ENCODE data around the gene ARRB1.

The ARRB1 gene

DNA sequence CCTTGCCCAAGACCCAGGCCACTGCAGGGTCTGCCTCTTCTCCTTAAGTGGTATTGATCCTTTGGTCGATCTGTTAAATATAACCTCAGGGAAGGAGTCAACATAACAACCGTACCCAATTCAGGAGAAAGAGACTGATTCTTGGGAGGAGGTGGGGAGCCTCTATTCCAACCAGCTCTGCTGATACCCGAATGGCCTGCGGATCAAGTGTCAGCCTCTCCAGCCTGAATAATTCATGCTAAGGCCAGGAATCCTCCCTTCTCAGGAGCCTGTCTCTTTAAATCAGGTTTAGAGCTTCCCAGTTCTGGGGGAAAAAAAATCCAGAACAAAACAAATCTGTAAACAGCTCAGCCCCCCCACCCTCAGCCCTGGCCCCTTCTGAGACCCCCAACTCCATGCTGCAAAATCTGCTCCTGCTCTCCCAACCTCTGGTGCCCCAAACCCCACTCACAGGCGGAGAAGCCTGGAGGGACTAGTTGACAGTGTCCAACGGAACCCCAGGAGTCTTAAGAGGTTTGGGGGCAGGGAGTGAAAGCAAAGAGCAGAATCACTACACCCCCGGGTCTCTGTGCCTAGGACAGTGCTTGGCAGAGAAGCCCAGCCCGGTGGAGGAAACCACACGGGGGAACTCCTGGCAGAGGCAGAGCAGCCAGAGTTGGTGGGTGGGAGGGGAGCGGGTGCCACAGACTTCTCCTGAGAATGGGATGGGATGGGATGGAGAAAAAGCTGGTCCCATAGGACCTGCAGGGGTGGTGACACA, 111.8 kb downstream of the ARRB1 start:
- FAIRE-seq (no peak), DNase-seq (ENCODE audit: insufficient read length, low spot score) (no peak)

DNA sequence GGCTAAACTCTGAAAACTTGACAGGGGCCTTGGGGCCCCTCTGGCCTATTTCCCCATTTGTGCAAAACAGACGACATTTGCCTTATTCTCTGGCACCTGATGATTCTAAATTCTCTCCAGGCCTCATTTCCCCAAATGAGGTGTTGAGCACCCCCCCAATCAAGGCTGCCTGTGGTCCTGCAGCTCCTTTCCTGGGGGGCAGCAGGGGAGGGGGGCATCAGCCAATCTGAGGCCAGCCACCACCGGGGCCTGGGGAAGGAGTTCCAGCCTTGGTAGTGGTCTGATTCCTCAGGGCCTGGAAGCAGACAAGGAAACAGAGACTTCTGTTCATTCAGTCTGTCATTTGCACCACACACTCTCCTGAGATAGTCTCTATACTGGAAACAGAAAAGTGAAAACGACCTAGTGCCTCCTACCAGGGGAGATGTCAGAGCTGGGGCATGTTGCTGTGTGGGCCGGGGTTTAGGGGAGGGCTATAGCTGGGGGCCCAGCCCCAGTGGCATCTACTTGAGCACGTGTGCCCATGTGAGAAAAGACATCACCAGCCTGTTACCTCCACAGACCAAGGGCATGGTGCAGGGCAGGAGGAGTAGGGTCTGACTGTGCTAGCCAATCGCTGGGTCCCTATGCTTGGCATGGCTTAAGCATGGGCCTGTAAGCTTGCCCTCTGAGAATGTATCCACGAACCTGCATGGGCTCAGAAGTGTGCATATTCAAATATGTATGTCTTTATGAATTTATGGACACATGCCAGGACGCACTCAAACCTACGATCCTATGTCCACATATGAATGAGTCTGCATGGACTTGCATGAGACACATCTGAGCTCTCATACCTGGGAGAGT, 112.6 kb downstream of the ARRB1 start:
- no peak for DNase-seq (ENCODE audit: insufficient read length, low spot score)
- no peak for FAIRE-seq

DNA sequence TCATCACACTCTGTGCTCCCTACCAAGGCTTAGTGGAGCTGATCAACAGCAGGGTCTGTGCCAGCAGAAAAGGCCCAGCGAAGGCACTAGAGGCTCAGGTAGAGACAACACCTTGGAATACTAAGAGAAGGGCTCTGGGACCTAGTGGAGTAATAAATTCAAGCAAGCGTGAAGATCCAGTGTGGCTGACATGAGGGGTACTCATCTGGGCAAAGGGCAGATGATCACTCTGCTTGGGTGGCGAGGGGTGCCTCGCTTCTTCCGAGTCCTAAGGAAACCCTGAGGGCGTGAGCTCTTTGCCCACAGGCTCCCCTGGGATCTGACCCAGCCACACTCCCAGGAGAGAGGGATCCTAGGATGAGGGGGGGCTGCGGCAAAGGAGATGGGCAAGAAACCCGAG, 114.4 kb downstream of the ARRB1 start:
- FAIRE-seq = no peak

DNA sequence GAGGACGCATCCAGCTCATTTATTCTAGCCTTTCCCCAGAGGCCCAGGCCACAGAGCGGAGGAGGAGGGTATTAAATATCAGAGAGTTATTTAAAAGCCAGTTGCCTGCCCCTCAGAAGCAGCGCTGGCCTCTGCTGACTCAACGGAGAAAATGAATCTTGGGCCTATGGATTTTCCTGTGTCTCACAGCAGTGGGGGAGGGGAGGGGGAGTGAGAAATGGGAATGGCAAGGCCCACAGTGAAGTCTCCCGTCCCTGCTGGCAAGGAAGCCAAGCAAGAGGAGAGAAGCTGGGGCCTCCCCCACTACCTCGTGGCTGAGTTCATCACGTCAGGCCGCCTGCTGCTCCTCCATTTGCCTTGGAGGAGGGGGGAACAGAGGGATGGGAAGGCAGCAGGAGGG, 115.4 kb downstream of the ARRB1 start:
- no peak for DNase-seq (ENCODE audit: insufficient read length, low spot score)
- FAIRE-seq = no peak

More for the DNA sequence above, 114.4 kb downstream of the ARRB1 start:
- no peak for DNase-seq (ENCODE audit: insufficient read length, low spot score)

DNA sequence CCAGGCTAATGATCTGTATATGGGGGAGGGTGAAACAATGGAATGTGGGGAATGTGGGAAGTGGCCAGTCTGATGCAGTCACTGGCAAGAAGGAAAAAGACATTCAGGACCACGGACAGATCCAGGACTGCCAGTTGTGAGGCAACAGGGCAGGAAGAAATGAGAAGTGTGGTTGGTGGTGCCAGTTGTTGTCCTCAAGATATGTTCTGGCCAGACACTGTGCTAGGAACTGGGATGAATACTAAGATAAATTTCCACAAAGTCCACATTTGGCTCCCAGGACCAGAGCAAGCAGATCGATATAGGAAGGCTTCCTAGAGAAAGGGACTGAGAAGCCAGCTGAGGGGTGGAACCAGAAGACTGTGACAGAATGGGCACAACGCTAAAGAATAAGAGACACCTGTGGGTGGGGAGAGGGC, 117.7 kb downstream of the ARRB1 start:
- peak; percentile 45 for FAIRE-seq
- no peak for DNase-seq (ENCODE audit: insufficient read length, low spot score)

DNA sequence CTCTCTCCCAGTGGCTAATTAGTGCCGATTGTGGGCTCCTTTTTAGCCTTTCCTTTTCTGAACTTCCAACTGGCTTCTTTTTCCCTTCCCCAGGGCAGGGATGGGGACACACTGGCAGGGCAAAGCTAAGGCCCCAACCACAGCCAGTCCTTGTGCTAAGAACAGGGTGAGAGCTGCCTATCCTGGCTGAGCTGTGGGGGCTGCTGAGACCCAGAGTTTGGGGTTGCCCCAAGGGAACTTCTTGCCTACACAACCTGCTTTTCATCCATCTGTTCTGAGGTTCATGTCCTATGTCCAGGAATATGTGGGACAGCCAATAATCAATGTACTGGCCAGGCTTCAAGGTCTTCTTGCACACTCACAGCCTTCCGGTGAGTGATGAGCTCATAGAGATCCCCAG, 120.8 kb downstream of the ARRB1 start:
- FAIRE-seq = no peak
- no peak for DNase-seq (ENCODE audit: insufficient read length, low spot score)

DNA sequence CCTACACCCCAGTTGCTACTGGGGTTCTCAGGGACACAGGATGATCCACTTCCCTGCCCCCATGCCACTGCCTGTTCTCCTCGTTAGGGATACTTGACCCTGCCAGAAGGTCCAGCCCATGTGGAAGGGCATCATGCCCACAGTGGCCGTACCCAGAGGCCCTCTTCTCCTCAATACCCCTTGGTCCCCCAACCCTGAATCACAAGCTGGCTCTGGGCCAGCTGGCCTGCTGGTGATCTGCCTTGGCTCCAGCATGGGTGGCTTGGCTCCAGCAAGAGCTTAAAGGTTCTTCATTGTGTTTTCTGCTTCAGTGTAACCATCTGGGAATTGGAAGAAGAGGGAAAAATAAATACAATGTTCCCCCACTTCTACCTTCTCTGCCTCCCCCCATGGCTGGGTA, 122.0 kb downstream of the ARRB1 start:
- FAIRE-seq = no peak
- no peak for DNase-seq (ENCODE audit: insufficient read length, low spot score)

DNA sequence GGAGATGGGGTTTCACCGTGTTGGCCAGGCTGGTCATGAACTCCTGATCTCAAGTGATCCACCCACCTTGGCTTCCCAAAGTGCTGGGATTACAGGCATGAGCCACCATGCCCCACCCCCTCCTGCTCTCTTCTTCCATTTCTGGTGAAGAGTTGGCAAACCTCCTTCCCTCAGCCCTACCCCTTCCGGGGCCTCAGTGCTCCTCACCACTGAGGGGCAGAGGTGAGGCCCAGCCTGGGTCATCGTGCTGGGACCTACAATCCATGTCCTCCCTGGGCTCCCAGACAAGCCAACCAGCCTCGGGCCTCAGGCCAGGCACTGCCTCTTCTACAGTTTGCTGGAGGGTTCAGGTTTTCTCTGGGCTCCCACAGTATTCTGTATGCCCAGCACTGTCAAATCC, 125.7 kb downstream of the ARRB1 start:
- DNase-seq (ENCODE audit: insufficient read length, low spot score) (no peak), FAIRE-seq (no peak)

DNA sequence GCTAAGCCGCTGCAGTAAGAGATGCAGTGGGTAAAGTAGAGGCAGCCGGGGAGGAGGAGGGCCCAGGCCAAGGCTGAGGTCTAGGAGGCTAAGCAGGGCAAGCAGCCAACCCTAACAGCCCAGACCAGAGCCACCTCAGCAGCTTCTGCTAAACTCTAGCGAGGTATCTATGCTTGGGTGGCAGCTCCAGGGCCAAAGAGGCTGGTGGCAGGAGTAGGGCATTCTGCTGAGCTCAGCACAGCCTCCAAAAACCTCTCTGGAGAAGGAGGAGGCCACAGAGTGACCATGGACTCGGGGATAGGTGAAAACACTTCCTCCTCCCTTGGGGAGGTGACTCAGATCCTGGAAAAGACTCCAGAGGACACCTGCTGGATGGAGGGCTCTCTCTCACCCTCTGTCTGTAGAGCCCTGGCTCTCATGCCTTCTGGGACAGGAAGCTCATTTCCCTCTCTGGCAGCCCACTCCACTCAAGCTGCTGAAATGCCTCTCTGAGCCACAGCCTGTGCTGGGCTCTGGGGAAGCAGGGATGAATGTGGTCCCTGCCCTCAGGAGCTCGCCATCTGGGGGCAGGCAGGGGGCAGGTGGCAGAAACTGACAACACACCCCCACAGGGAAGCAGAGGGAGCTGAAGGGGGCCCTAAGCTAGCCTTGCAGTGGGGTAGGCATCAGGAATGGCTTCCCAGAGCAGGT, 127.4 kb downstream of the ARRB1 start:
- DNase-seq (ENCODE audit: insufficient read length, low spot score) = no peak
- no peak for FAIRE-seq

DNA sequence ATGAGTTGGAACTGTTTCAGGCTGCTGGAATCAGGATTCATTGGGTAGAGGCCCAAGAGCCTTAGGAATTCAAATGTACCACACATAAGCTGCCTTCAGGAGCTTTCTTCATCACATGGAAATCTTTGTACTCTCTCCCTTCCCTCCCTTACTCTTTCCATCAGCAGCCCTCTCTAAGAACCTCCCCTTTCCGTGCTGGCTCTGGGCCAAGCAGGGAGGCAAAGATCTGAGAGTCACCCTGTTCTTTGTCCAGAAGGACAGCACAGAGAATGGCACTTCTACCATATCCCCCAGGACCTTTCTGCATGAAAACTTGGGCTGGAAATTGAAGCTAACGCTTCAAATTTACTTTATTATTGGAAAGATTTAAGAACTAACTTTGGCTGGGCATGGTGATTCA, 131.6 kb downstream of the ARRB1 start:
- DNase-seq (ENCODE audit: insufficient read length, low spot score) (no peak), FAIRE-seq (no peak)

DNA sequence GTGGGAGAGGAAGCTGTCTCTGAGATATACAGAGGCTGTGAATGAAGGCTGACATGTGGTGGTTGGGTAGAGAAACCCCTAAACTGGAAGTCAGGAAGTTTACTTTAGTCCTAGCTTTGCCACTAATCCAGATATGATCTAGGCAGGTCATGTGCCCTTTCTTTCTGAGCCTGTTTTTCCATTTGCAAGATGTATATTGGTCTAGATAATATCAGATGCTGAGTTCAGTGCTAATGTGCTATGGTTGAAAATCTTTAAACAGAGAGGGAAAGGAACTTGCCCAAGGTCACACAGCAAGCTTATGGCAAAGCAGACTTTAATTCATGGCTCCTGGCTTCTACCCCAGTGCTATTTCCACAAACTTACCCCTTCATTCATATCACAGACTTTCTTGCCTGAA, 136.6 kb downstream of the ARRB1 start:
- DNase-seq (ENCODE audit: insufficient read length, low spot score) (no peak), FAIRE-seq (no peak)

DNA sequence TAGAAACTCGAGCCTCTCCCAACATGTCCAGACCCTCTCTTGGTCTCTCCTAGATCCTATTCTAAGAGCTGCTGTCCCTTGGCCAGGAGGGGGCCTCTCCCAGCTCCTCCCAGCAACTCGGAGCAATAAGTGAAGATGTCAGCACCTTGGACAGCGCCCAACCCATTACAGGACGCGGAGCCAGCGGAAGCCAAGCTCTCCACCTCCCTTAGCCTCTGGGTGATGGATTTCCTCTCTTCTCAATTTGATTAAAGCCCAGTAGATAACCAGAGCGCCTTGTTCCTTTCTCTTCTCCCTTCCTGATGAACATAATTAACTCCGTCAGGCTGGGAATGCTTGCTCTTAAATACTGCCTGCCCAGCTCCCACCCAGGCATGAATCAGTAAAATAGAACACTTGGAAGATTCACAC, 137.0 kb downstream of the ARRB1 start:
- peak; percentile 72 for FAIRE-seq
- DNase-seq (ENCODE audit: insufficient read length, low spot score) = peak; percentile 67

Data from GM19239 (cell line).